Measurements from ENCODE around the gene SLC29A2. TPM values are rescaled to one million over a fixed set of nuclear protein-coding genes. Genes with fewer than 3 reads are reported as not detected.

SLC29A2 gene
- total RNA-seq, 2 donors from 2014 or later: 6.1 to 10.5 TPM

Other genes with a start within 250 kb of the SLC29A2 start
- 10 to 100 TPM; 26.0 to 69.7 TPM for gene KLC2, start 114.1 kb downstream of the SLC29A2 start, total RNA-seq
- gene RAB1B, start 103.1 kb downstream of the SLC29A2 start, total RNA-seq: 100 to 1,000 TPM; 138 to 153 TPM
- 1 to 10 TPM; 1.7 to 4.5 TPM for gene CNIH2, start 93.6 kb downstream of the SLC29A2 start, total RNA-seq
- gene YIF1A, start 82.6 kb downstream of the SLC29A2 start, total RNA-seq: 10 to 100 TPM; 45.9 to 55.4 TPM
- gene TMEM151A, start 79.9 kb downstream of the SLC29A2 start, total RNA-seq: not detected
- under 1 TPM; 0.31 to 0.36 TPM for gene CD248, start 54.7 kb downstream of the SLC29A2 start, total RNA-seq
- 1 to 10 TPM; 2.6 to 4.9 TPM for gene RIN1, start 35.3 kb downstream of the SLC29A2 start, total RNA-seq
- gene BRMS1, start 26.7 kb downstream of the SLC29A2 start, total RNA-seq: 10 to 100 TPM; 32.1 to 33.5 TPM
- gene B4GAT1, start 24.1 kb downstream of the SLC29A2 start, total RNA-seq: 1 to 10 TPM; 6.5 to 8.9 TPM
- gene NPAS4, start 49.3 kb upstream of the SLC29A2 start, total RNA-seq: under 1 TPM; 0.09 to 0.47 TPM
- gene MRPL11, start 67.1 kb upstream of the SLC29A2 start, total RNA-seq: 100 to 1,000 TPM in 1 of 2 donors, 10 to 100 TPM in 1; 81.9 to 131 TPM
- gene PELI3, start 95.1 kb upstream of the SLC29A2 start, total RNA-seq: 1 to 10 TPM; 4.2 to 8.5 TPM
- 10 to 100 TPM; 60.4 to 96.4 TPM for gene DPP3, start 108.7 kb upstream of the SLC29A2 start, total RNA-seq
- gene BBS1, start 138.9 kb upstream of the SLC29A2 start, total RNA-seq: 10 to 100 TPM in 1 of 2 donors, 1 to 10 TPM in 1; 9.1 to 17.5 TPM
- 10 to 100 TPM; 14.0 to 15.4 TPM for gene ZDHHC24, start 174.3 kb upstream of the SLC29A2 start, total RNA-seq
- under 1 TPM; 0.31 to 0.57 TPM for gene ACTN3, start 175.1 kb upstream of the SLC29A2 start, total RNA-seq
- 10 to 100 TPM in 1 of 2 donors, 1 to 10 TPM in 1; 2.5 to 10.6 TPM for gene CTSF, start 196.8 kb upstream of the SLC29A2 start, total RNA-seq
- under 1 TPM; 0.19 to 0.50 TPM for gene CCDC87, start 221.3 kb upstream of the SLC29A2 start, total RNA-seq
- 10 to 100 TPM; 23.2 to 33.0 TPM for gene CCS, start 221.4 kb upstream of the SLC29A2 start, total RNA-seq
- 100 to 1,000 TPM; 147 to 182 TPM for gene RBM14, start 244.9 kb upstream of the SLC29A2 start, total RNA-seq